Ishikawa (cell line): ENCODE results near the gene CXCL13.

Source experiments
- CREB1 ChIP-seq: IDR thresholded peaks from 2 replicates; pipeline ENCODE4 v1.6.1; 2012; ENCODE audit warnings: low read depth
- EGR1 ChIP-seq: IDR thresholded peaks from 2 replicates; pipeline ENCODE4 v1.6.1; 2012
- EP300 ChIP-seq: IDR thresholded peaks from 2 replicates; pipeline ENCODE4 v1.6.1; 2012; ENCODE audit warnings: borderline replicate concordance
- NFIC ChIP-seq: IDR thresholded peaks from 2 replicates; pipeline ENCODE4 v1.6.1; 2012
- RAD21 ChIP-seq: IDR thresholded peaks from 2 replicates; pipeline ENCODE4 v1.6.1; 2012; ENCODE audit warnings: low read depth
- YY1 ChIP-seq: IDR thresholded peaks from 2 replicates; pipeline ENCODE4 v1.6.1; 2012; ENCODE audit warnings: low read depth
- ZBTB7A ChIP-seq: IDR thresholded peaks from 2 replicates; pipeline ENCODE4 v1.6.1; 2012; ENCODE audit warnings: low read depth
- TF ChIP-seq, protein P1 (sequence below): IDR thresholded peaks from 2 replicates; pipeline ENCODE4 v1.6.1; 2012; ENCODE audit warnings: low read depth, mild to moderate bottlenecking
- TF ChIP-seq, protein P2 (sequence below): IDR thresholded peaks from 2 replicates; pipeline ENCODE4 v1.6.1; 2012

DNA sequence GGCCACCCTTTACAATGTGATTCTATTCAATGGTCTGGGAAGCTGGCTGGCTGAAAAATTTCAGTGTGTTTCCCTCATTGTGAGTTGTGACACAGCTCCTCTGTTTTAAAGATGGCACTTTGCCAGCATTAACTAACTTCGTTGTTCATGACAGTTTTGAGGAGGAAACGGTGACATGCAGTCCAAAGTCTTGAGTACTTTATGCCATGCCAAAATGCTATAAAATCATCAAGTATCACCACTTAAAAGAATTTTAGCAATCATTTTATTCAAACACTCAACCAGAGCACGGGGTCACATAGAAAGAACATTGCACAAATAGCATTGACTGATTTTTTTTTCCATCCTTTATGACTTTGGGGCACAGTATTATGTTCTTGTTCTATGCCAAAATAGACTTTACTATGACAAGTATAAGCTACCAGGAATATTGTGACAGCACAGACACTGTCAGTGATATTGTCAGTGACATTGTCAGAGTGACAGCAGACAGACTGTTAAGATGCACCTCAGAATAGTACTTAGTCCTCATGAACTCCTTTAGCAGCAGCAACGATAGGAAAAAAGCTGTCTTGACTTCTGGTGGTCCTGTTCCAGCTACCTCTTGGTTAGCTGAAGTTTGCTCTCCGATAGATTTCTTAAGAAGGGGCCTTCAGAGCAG lies 46.7 kb downstream of the CXCL13 start:
- TF ChIP-seq, protein P1, sequence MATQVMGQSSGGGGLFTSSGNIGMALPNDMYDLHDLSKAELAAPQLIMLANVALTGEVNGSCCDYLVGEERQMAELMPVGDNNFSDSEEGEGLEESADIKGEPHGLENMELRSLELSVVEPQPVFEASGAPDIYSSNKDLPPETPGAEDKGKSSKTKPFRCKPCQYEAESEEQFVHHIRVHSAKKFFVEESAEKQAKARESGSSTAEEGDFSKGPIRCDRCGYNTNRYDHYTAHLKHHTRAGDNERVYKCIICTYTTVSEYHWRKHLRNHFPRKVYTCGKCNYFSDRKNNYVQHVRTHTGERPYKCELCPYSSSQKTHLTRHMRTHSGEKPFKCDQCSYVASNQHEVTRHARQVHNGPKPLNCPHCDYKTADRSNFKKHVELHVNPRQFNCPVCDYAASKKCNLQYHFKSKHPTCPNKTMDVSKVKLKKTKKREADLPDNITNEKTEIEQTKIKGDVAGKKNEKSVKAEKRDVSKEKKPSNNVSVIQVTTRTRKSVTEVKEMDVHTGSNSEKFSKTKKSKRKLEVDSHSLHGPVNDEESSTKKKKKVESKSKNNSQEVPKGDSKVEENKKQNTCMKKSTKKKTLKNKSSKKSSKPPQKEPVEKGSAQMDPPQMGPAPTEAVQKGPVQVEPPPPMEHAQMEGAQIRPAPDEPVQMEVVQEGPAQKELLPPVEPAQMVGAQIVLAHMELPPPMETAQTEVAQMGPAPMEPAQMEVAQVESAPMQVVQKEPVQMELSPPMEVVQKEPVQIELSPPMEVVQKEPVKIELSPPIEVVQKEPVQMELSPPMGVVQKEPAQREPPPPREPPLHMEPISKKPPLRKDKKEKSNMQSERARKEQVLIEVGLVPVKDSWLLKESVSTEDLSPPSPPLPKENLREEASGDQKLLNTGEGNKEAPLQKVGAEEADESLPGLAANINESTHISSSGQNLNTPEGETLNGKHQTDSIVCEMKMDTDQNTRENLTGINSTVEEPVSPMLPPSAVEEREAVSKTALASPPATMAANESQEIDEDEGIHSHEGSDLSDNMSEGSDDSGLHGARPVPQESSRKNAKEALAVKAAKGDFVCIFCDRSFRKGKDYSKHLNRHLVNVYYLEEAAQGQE: no peak
- TF ChIP-seq CREB1: no peak
- TF ChIP-seq ZBTB7A: no peak
- TF ChIP-seq EP300: no peak
- no peak for TF ChIP-seq EGR1
- TF ChIP-seq YY1: no peak
- no peak for TF ChIP-seq NFIC
- TF ChIP-seq, protein P2, sequence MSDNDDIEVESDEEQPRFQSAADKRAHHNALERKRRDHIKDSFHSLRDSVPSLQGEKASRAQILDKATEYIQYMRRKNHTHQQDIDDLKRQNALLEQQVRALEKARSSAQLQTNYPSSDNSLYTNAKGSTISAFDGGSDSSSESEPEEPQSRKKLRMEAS: no peak
- no peak for TF ChIP-seq RAD21
